Central memory CD8-positive, alpha-beta T cell (primary cell): Measurements from ENCODE around the gene ATXN1.
"Not testable (repeated sequence)": the region's sequence is repeated elsewhere in the genome, so short reads cannot be mapped to it uniquely, and the experiment has no call there.

ENCODE experiments used
- ATAC-seq: fragments of 150-1000 bp; cut with Tn5 transposase; replicated peaks from 2 replicates; pipeline ENCODE4 v1.10.0; 2022; ENCODE audit warnings: mild to moderate bottlenecking, moderate FRiP score, moderate number of reproducible peaks; ENCODE audit not compliant: poor library complexity, severe bottlenecking; ENCODE audit errors: extremely low read depth
- DNase-seq, 2 donors: peaks; one replicate each; pipeline ENCODE4 v3.0.0; 2021; ENCODE audit warnings: low spot score in 2 of 2
- H3K27ac Mint-ChIP-seq: one replicate; pipeline ENCODE4 v1.8.0; 2022; ENCODE audit warnings: low read depth, mild to moderate bottlenecking, moderate library complexity, mixed read lengths
- H3K27me3 Mint-ChIP-seq: one replicate; pipeline ENCODE4 v1.8.0; 2022; ENCODE audit warnings: mixed read lengths
- H3K36me3 Mint-ChIP-seq: one replicate; pipeline ENCODE4 v1.8.0; 2022; ENCODE audit warnings: mild to moderate bottlenecking, moderate library complexity, mixed read lengths; ENCODE audit not compliant: insufficient read depth
- H3K4me1 Mint-ChIP-seq: one replicate; pipeline ENCODE4 v1.8.0; 2022; ENCODE audit warnings: mixed read lengths
- H3K4me3 Mint-ChIP-seq: one replicate; pipeline ENCODE4 v1.8.0; 2022; ENCODE audit warnings: mild to moderate bottlenecking, moderate library complexity, mixed read lengths
- H3K9me3 Mint-ChIP-seq: one replicate; pipeline ENCODE4 v1.8.0; 2022; ENCODE audit warnings: mixed read lengths

The ATXN1 gene

GRCh38 chr6:16463246-16463645, 298.0 kb downstream of the ATXN1 start:
- not testable (repeated sequence) for ATAC-seq, DNase-seq, H3K36me3 Mint-ChIP-seq, H3K27me3 Mint-ChIP-seq, H3K9me3 Mint-ChIP-seq, H3K4me3 Mint-ChIP-seq
- Mint-ChIP-seq H3K27ac (peak overlapping the region; percentile 2), H3K4me1 (peaks cover 58% of the 10 kb centered on the region)

GRCh38 chr6:16461491-16461890, 299.8 kb downstream of the ATXN1 start:
- ATAC-seq (no peak), DNase-seq (no peak)
- Mint-ChIP-seq H3K9me3 (no peaks in the 10 kb centered on the region), H3K4me1 (peaks cover 65% of the 10 kb centered on the region), H3K27me3 (no peaks in the 10 kb centered on the region), H3K4me3 (no peak overlapping the region), H3K27ac (no peak overlapping the region), H3K36me3 (peaks cover 7% of the 10 kb centered on the region)

GRCh38 chr6:16459472-16459871, 301.8 kb downstream of the ATXN1 start:
- H3K9me3 Mint-ChIP-seq, H3K4me3 Mint-ChIP-seq, ATAC-seq, DNase-seq, H3K27me3 Mint-ChIP-seq, H3K36me3 Mint-ChIP-seq, H3K27ac Mint-ChIP-seq: not testable (repeated sequence)
- H3K4me1 Mint-ChIP-seq, result peaks cover 66% of the 10 kb centered on the region

DNA sequence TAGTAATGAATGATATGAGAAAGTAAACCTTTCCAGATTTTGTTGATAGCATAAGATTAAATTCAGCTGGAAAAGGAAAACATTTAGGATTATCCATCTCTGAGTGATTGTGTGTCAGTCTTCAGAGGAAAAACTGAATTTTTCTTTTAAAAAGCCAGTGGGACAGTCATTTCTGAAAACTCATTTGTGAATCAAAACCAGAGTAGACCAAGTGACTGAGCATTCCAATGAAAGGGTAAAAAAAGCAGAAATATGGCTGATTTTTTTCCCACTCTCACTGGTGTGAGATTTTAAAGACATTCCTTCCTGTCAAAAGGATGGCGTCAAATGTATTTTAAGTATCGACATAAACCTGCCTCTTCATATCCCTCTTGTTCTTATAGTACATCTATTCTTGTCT, 308.9 kb downstream of the ATXN1 start:
- H3K36me3 Mint-ChIP-seq, result peaks cover 1% of the 10 kb centered on the region
- no peak overlapping the region for H3K4me3 Mint-ChIP-seq
- H3K27ac Mint-ChIP-seq, result no peak overlapping the region
- H3K27me3 Mint-ChIP-seq, result no peaks in the 10 kb centered on the region
- no peaks in the 10 kb centered on the region for H3K9me3 Mint-ChIP-seq
- H3K4me1 Mint-ChIP-seq, result peaks cover 34% of the 10 kb centered on the region
- ATAC-seq (no peak), DNase-seq (no peak)

DNA sequence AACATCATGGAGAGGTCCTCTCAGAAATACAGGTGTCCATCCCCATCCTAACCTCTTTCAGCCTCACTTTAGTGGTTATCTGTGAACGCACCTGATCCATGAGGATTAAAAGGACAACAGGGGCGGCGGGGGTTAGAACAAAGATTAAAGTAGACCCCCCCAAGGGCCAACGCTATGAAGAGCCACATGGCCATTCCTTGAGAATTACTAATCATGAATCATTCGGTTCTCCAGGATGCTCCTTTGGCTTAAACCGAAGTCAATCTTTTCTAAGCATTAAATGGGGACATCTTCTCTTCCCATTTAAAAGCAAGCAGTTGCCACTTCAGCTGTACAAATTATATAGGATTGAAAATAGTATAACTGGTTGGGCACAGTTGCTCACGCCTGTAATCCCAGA, 310.4 kb downstream of the ATXN1 start:
- Mint-ChIP-seq H3K4me3 (no peak overlapping the region), H3K27me3 (no peaks in the 10 kb centered on the region), H3K4me1 (peaks cover 34% of the 10 kb centered on the region), H3K36me3 (no peaks in the 10 kb centered on the region), H3K27ac (no peak overlapping the region), H3K9me3 (no peaks in the 10 kb centered on the region)
- no peak for DNase-seq
- ATAC-seq, result no peak

GRCh38 chr6:16450285-16450684, 311.0 kb downstream of the ATXN1 start:
- peaks cover 31% of the 10 kb centered on the region for H3K4me1 Mint-ChIP-seq
- no peak overlapping the region for H3K27ac Mint-ChIP-seq
- ATAC-seq (no peak), DNase-seq (no peak)
- no peaks in the 10 kb centered on the region for H3K9me3 Mint-ChIP-seq
- H3K36me3 Mint-ChIP-seq, result no peaks in the 10 kb centered on the region
- H3K27me3 Mint-ChIP-seq, result no peaks in the 10 kb centered on the region
- no peak overlapping the region for H3K4me3 Mint-ChIP-seq

- no peaks in the 10 kb centered on the region for H3K27me3 Mint-ChIP-seq
- no peak overlapping the region for H3K4me3 Mint-ChIP-seq
- H3K27ac Mint-ChIP-seq, result peak overlapping the region; percentile 67
- H3K36me3 Mint-ChIP-seq, result peaks cover 5% of the 10 kb centered on the region
- H3K9me3 Mint-ChIP-seq, result no peaks in the 10 kb centered on the region
- DNase-seq, result no peak
- no peak for ATAC-seq
- H3K4me1 Mint-ChIP-seq, result peaks cover 44% of the 10 kb centered on the region
Measured at GRCh38 chr6:16446273-16446672, 315.0 kb downstream of the ATXN1 start.

DNA sequence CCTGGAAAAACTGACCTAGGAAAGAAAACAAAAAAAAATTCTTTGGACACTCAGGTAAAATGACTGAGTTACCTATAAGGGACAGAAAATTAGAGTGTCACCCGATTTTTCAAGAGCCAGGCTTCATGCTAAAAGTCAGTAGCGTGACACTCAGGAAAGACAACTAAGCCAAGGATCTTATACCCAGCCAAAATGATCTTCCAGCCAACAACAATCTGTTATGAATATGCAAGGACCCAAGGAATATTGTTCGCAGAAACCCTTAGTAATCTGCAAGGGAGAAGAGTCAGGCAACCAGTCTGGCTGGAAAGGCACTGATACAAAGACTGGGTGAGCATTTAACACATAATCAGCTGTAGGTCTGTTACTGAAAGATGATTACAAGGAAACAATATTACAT, 319.2 kb downstream of the ATXN1 start:
- peaks cover 18% of the 10 kb centered on the region for H3K36me3 Mint-ChIP-seq
- no peaks in the 10 kb centered on the region for H3K27me3 Mint-ChIP-seq
- no peaks in the 10 kb centered on the region for H3K9me3 Mint-ChIP-seq
- peak overlapping the region; percentile 69 for H3K27ac Mint-ChIP-seq
- H3K4me1 Mint-ChIP-seq, result peaks cover 61% of the 10 kb centered on the region
- H3K4me3 Mint-ChIP-seq, result no peak overlapping the region
- ATAC-seq, result no peak
- no peak for DNase-seq

DNA sequence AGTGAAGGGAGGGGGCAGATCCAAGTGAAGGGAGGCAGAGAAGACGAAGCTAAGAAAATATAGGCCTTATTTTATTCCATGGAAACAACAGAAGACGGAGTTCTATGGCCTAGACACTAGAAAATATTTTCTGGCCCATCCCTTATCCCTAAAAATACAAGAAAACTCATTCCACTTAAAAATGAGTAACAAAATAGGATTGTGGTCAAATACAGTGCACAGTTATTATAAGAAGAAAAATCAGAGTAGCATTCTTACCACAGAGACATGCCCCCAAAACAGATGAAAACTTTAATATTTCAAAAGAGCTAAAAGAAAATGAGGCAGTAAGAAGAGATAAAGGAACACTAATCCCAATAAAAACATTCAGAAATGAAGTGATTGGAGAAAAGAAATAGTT, 320.0 kb downstream of the ATXN1 start:
- Mint-ChIP-seq H3K27me3 (no peaks in the 10 kb centered on the region), H3K4me1 (peaks cover 62% of the 10 kb centered on the region), H3K4me3 (no peak overlapping the region), H3K27ac (no peak overlapping the region), H3K36me3 (peaks cover 24% of the 10 kb centered on the region), H3K9me3 (no peaks in the 10 kb centered on the region)
- ATAC-seq, result no peak
- DNase-seq, result no peak

DNA sequence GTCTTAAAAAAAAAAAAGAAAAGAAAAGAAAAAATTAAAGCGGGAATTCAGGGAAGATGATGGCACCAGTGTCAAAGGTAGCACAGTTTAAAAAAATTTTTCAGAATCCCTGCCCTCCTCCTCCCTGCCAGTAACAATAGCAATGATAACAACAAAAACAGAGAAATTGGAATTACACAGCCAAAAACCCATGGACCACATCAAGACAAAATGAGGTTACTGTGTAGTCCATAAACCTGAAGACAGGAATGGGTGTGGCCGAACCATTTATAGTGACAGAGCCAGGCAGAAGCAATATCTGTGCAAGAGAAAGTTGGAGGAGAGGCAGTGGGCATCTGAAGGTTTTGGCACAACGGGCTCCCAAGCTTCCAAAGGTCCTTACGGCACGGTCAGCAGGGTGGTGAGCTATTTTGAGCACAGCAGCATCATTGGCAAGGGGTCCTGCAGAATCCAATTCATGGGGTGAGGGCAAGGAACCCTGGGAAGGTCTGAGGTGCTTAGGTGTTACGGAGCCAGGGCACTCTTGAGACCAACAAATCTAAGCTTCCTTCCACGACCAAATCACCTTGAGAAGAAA, 320.5 kb downstream of the ATXN1 start:
- H3K27ac Mint-ChIP-seq, result peak overlapping the region; percentile 93
- H3K9me3 Mint-ChIP-seq, result no peaks in the 10 kb centered on the region
- no peak for DNase-seq
- H3K36me3 Mint-ChIP-seq, result peaks cover 24% of the 10 kb centered on the region
- H3K4me1 Mint-ChIP-seq, result peaks cover 61% of the 10 kb centered on the region
- H3K4me3 Mint-ChIP-seq, result no peak overlapping the region
- H3K27me3 Mint-ChIP-seq, result no peaks in the 10 kb centered on the region
- ATAC-seq, result no peak

DNA sequence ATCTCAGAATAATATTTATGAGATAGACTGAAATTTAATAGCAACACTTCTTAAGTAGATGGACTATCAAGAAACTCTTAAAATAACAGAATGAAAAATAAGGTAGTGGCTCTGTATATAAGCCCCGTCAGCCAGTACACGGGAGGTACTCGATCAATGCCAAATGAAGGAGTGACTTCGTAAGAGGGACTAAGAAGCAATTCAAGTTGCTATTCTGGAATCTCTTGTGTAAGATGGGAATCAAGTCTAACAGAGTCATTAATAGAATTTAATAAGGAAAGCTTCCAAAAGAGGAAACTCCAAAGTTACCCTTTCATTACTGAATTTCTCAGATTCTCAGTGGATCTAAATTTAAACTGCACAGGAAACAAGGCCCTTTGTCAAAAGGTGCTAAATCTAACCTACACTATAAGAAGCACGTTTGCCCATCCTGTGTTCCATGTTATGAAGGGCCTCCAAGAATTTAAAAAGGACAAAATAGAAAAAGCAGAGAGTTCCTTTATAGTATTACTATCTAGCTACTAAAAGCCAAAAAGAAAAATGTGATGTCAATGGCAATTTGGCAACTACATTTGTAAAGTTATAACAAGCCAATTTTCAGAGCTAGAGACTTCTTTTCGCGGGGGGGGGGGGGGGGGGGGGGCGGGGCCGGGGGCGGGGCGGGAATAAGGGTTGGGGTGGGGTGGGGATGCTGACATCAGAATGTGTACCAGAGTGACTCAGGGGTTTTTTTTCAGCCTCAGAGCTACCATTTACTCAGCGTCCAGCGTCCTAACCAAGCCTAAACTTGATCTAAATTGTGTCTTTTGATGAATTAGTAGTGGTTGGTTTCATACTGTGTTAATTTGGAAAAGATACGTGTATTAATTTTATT, 322.3 kb downstream of the ATXN1 start:
- DNase-seq (no peak), ATAC-seq (no peak)
- no peaks in the 10 kb centered on the region for H3K27me3 Mint-ChIP-seq
- peaks cover 28% of the 10 kb centered on the region for H3K36me3 Mint-ChIP-seq
- H3K4me3 Mint-ChIP-seq, result peak overlapping the region; percentile 33
- peak overlapping the region; percentile 93 for H3K27ac Mint-ChIP-seq
- H3K4me1 Mint-ChIP-seq, result peaks cover 69% of the 10 kb centered on the region
- no peaks in the 10 kb centered on the region for H3K9me3 Mint-ChIP-seq

- peaks cover 73% of the 10 kb centered on the region for H3K4me1 Mint-ChIP-seq
- no peak for DNase-seq
Measured at GRCh38 chr6:16437984-16438383, 323.3 kb downstream of the ATXN1 start.

GRCh38 chr6:16437095-16437494, 324.2 kb downstream of the ATXN1 start:
- Mint-ChIP-seq H3K36me3 (peaks cover 28% of the 10 kb centered on the region), H3K4me3 (peak overlapping the region; percentile 76), H3K9me3 (no peaks in the 10 kb centered on the region), H3K4me1 (peaks cover 74% of the 10 kb centered on the region), H3K27me3 (no peaks in the 10 kb centered on the region), H3K27ac (peak overlapping the region; percentile 93)
- ATAC-seq (peak; percentile 12), DNase-seq (no peak)

More at GRCh38 chr6:16437984-16438383, 323.3 kb downstream of the ATXN1 start:
- no peaks in the 10 kb centered on the region for H3K27me3 Mint-ChIP-seq
- peak; percentile 47 for ATAC-seq
- peak overlapping the region; percentile 76 for H3K4me3 Mint-ChIP-seq
- H3K36me3 Mint-ChIP-seq, result peaks cover 28% of the 10 kb centered on the region
- no peaks in the 10 kb centered on the region for H3K9me3 Mint-ChIP-seq
- peak overlapping the region; percentile 93 for H3K27ac Mint-ChIP-seq
